ENCODE measurements around the gene SPATA16.
"Not testable (repeated sequence)": the region's sequence is repeated elsewhere in the genome, so short reads cannot be mapped to it uniquely, and the experiment has no call there.

SPATA16 gene, protein sequence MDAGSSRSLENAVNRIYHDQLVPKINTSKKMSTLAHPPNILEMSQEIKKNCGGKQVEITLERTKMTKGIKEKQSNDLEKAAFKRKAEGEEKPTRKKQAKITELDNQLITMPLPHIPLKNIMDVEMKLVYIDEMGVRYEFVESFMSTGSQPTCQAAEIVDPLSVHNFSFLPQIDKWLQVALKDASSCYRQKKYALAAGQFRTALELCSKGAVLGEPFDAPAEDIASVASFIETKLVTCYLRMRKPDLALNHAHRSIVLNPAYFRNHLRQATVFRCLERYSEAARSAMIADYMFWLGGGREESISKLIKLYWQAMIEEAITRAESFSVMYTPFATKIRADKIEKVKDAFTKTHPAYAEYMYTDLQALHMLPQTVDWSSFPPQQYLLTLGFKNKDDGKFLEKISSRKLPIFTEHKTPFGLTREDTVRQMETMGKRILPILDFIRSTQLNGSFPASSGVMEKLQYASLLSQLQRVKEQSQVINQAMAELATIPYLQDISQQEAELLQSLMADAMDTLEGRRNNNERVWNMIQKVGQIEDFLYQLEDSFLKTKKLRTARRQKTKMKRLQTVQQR

GRCh38 chr3:173140986-173141385 is at the start of gene SPATA16:
Gene SPATA16 (minus strand): TSS chr3:173141235. CDS start chr3:173117731, 23,504 bp downstream.
- DNase-seq (ENCODE audit: low spot score) = no peak

- not testable (repeated sequence) for DNase-seq (ENCODE audit: low spot score)
Measured at GRCh38 chr3:173183022-173183421, 42.0 kb upstream of the SPATA16 start.

DNA sequence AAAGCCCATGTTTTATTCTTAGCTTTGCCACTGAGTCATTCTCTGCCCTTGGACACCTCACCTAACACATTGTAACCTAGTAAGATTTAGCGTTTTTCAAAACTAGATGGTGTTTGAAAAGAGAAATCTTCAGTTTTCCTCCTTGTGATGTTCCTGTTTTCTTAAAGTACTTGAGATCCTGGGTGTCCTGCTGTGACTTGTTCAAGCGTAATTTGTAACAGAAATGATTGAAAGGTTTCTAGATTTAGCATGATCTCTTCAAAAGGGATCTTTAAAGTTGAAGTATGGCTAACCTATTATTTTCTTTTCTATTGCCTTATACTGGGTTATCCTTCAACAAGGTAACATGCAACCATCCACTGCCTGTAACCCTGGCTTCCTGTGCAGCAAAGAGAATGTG is 32.6 kb upstream of the SPATA16 start:
- DNase-seq (ENCODE audit: low spot score) = no peak

DNA sequence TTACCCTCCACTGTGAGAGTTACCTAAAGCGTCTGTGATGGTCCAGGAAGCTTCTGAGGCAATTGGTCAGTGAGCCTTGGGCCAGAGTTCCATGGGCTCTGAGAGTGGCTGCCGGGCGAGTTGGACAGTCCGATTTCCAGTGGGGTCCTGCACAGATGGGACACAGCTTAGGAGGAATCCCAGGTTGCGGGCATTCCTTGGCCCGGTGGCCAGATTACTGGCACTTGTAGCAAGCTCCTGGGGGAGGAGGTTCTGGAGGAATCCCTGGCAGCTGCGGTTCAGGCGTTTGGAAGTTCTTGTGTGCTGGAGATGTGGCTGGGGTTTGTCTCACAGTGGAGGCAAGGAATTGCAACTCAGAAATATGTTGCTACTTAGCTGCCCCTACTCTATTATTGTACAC is 18.1 kb upstream of the SPATA16 start:
- not testable (repeated sequence) for DNase-seq (ENCODE audit: low spot score)

DNA sequence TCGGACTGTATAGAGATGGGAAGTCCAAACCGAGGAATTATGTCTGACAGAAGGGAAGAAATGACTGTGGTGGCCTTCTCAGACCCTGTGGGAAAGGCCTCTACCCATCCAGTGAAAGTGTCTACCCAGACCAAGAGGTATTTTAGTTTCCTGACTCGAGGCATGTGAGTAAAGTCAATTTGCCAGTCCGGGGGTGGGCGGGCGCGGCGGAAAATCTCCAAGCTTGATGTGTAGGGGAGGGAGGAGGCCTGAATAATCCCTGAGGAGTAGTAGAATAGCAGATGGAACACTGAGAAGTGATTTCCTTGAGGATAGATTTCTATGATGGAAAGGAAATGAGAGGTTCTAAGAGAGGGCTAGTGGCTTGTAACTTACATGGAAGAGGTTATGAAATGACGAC is 15.5 kb upstream of the SPATA16 start:
- not testable (repeated sequence) for DNase-seq (ENCODE audit: low spot score)

- DNase-seq (ENCODE audit: low spot score) = no peak
Measured at GRCh38 chr3:173153631-173154030, 12.6 kb upstream of the SPATA16 start.

- DNase-seq (ENCODE audit: low spot score) = no peak
Measured at GRCh38 chr3:173139420-173139819, 1.6 kb downstream of the SPATA16 start.

- no peak for DNase-seq (ENCODE audit: low spot score)
Measured at GRCh38 chr3:173138026-173138425, 3.0 kb downstream of the SPATA16 start.

GRCh38 chr3:173135059-173135458 is 6.0 kb downstream of the SPATA16 start:
- no peak for DNase-seq (ENCODE audit: low spot score)

DNA sequence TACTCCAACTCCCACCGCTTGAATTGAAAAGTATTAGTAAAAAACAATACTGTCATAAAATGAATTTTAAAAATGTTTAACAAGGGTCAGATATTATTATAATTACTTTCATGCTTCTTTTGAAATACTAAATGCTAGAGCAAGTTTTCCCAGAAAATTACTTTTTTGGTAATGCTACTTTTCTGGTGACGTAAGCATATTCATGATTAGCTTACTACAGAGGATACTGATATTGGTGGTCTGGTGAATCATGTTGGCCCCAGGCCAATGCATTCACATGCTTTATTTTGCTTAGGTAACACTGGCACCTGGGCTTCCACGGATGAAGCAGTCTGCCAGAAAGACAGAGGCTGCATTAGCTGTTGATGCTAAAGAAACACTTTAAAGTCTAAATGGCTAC is 12.4 kb downstream of the SPATA16 start:
- no peak for DNase-seq (ENCODE audit: low spot score)

- no peak for DNase-seq (ENCODE audit: low spot score)
Measured at GRCh38 chr3:173111321-173111720, 29.7 kb downstream of the SPATA16 start.

DNA sequence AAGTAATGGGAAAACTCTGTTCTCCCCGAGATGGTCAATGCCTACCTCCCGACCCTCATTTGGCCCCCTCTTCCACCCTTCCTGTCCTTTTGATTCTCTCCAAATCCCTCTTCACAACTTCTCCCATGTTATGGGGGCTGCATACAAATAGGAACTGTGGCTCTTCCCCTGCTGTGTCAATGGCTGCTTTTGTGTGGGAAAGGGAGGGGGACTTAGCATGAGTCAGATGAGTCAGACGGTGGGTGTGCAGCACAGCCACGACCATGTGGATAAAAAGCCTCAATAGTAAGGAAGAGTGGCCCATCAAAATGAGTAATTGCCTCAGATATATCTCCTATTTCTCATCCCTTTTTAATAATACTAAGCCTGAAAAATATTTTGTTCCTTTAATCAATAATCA is 31.9 kb downstream of the SPATA16 start:
- DNase-seq (ENCODE audit: low spot score) = peak; percentile 33

GRCh38 chr3:173103469-173103868 is 37.6 kb downstream of the SPATA16 start:
- no peak for DNase-seq (ENCODE audit: low spot score)

GRCh38 chr3:173098959-173099358 is 42.1 kb downstream of the SPATA16 start:
- DNase-seq (ENCODE audit: low spot score) = no peak

DNA sequence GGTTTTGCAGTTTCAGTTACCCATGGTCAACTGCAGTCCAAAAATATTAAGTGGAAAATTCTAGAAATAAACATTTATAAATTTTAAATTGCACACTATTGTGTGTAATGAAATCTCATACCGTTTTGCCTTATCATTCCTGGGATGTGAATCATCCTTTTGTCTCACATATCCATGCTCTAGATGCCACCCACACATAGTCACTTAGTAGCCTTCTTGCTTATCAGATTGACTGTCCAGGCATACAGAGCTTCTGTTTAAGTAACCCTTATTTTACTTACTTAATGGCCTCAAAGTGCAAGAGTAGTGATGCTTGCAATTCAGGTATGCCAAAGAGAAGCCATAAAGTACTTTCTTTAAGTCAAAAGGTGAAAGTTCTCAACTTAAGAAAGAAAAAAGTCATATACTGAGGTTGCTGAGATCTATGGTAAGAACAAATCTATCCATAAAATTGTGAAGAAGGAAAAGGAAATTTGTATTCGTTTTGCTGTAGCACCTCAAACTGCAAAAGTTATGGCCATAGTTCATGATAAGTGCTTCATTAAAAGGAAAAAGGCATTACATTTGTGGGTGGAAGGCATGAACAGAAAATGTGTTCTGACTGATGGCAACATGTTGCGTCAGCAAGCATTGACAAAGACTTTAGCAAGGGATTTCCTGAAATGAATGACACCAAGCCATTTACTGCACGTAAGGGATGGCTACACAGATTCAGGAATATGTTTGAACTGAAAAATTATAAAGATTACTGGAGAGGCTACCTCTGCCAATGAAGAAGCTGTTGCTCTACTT is 43.8 kb downstream of the SPATA16 start:
- DNase-seq (ENCODE audit: low spot score) = no peak

GRCh38 chr3:173096140-173096539 is 44.9 kb downstream of the SPATA16 start:
- no peak for DNase-seq (ENCODE audit: low spot score)

DNA sequence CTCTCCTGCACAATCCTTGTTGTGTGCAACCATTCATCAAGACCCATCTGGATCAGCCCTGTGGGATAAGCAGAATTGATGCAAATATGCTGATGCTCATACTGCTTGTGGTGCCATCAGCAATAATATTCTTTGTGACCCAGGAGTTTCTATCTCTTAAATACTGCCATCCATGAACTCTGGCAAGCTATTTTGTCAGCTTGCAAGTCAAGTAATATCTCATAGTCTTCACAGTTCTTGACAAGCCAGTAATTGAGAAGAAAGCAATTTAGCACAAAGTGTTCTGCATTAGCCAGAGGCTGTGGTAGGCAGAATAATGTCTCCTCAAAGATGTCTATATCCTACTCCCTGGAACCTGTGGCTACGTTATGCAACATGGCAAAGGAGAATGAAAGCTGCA is 49.0 kb downstream of the SPATA16 start:
- DNase-seq (ENCODE audit: low spot score) = no peak

- no peak for DNase-seq (ENCODE audit: low spot score)
Measured at GRCh38 chr3:173090492-173090891, 50.5 kb downstream of the SPATA16 start.

DNA sequence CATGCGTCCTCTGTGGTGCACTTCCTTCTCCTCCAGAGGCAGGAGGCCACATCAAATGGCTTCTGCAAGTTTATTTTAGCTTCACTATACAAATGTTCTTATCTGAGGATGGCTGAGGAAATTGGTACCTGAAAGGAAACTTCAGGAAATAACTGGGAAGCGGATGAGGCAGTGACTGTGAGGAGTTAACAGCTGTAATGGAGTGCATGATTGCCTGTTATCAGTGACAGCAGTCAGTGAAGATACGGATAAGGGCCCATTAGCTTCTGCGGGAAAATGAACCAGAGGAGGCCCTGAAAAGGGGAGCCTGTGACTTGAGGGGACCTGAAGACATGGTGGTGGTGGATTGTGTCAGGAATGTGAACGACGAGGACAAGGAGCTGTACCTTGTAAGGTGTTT is 51.8 kb downstream of the SPATA16 start:
- no peak for DNase-seq (ENCODE audit: low spot score)

DNA sequence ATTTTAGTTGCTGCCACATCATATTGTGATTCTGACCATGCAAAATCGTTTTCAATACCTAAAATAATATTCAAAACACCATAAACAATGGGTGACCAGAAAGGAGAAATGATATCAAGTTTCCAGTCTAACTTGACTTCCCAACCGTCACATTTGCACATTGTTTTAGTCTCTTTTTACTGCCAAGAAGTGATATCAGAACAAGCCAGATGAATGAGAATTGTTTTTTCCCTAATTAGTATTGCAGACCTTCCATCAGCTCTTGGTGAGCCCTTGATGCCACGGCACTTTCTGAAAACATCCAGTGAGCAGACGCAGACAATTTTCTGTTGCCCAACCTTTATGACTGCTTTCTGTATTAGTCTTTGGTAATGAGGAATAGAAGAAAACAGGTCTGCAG is 62.5 kb downstream of the SPATA16 start:
- peak; percentile 73 for DNase-seq (ENCODE audit: low spot score)

DNA sequence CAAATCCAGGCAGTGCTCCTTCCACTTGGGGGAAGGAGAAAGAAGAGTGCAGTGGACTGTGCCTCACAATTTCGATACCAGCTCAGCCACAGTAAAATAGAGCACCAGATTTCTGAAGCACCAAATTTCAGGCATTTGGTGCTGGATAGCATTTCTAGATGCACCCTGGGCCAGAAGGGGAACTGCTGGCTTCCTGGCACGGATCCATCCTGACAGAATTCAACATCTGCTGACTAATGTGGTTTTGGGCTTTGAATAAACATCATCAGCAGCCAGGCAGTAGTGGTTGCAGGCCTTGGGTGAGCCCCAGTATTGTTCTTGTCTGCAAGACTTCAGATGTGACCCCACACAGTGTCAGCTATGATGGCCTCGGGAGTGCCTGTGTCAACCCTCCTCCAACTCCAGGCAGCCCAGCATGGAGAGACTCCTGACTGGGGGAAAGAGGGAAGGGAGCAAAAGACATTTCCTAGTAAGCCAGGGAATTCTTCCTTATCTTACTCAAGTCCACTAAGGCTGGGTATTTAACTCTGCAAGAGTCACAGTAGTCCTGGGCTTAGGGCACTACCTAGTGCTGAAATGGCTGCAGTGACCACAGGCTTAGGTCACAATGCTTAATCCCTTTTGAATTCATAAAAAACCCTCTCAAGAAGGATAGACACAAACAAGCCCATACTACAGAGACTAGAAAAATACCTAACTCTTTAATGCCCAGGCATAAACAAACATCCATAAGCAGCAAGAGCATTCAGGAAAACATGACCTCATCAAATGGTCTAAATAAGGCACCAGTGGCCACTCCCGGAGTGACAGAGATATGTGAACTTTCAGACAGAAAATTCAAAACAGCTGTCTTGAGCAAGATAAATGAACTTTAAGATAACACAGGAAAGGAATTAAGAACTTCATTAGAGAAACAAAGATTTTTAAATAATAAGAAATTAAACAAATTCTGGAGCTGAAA is 74.7 kb downstream of the SPATA16 start:
- DNase-seq (ENCODE audit: low spot score) = no peak

DNA sequence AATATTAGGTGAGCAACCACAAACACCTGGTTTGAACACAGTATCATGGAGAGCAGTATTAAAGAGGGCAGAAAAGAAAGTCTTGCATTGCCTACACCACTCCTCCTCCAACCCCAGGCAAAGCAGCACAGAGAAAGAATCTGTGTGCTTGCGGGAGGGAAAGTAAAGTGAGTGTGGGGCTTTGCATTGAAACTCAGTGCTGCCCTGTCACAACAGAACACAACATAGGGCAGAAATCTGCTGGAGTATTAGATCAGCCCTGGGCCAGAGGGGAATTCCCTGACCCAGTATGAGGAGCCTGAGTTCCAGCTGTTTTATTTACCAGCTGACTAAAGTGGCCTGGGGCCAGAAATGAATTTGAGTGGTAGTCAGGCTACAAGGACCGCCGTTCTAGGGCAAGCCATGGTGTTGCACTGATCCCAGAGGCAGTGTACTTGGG is 75.5 kb downstream of the SPATA16 start:
- no peak for DNase-seq (ENCODE audit: low spot score)

All from globus pallidus (tissue), 1 donor.